Psoas muscle (tissue), 8 donors: ENCODE data around the gene TEK. TPM values are rescaled to one million over a fixed set of nuclear protein-coding genes. Genes with fewer than 3 reads are reported as not detected.
A peak's percentile ranks its signal among the peaks of the same experiment; 100 is the strongest.

Experiments
- ATAC-seq, 4 donors: fragments of 200-7000 bp; cut with Tn5 transposase; one replicate each; pipeline ENCODE4 v1.9.1; 2020; ENCODE audit warnings: moderate library complexity in 3 of 4, mild to moderate bottlenecking in 2 of 4
- DNase-seq, 2 donors: peaks; one replicate each; pipeline ENCODE4 v3.0.0-alpha.2; 2020
- H3K27ac ChIP-seq: fragments of 200-600 bp; one replicate; pipeline ENCODE4 v1.8.0; 2022
- H3K27me3 ChIP-seq, 3 donors: fragments of 200-600 bp in 1 of 3; one replicate each; pipeline versions ENCODE4 v1.6.1 to v1.8.0; 2013 to 2022; ENCODE audit warnings: low read length in 2 of 3, mild to moderate bottlenecking in 2 of 3, moderate library complexity in 1 of 3; ENCODE audit not compliant: insufficient read depth in 3 of 3
- H3K36me3 ChIP-seq, 2 donors: fragments of 200-600 bp in 1 of 2; one replicate each; pipeline versions ENCODE4 v1.6.1 to v1.8.0; 2013 to 2022; ENCODE audit warnings: low read depth in 1 of 2, mild to moderate bottlenecking in 1 of 2, moderate library complexity in 1 of 2; ENCODE audit not compliant: insufficient read depth in 1 of 2
- H3K4me1 ChIP-seq: fragments of 200-600 bp; one replicate; pipeline ENCODE4 v1.8.0; 2022
- H3K4me3 ChIP-seq: fragments of 200-600 bp; one replicate; pipeline ENCODE4 v1.8.0; 2022; ENCODE audit warnings: mild to moderate bottlenecking
- H3K9me3 ChIP-seq: fragments of 200-600 bp; one replicate; pipeline ENCODE4 v1.8.0; 2022
- CTCF ChIP-seq: fragments of 200-600 bp; IDR thresholded peaks from one replicate; pipeline ENCODE4 v1.8.0; 2022; ENCODE audit warnings: antibody characterized with exemption
- WGBS, 3 donors: extraction: QIAGEN DNeasy Blood & Tissue Kit; methylation state at CpG; one replicate each; pipeline versions ENCODE4 v1.1.6 to v1.1.7; 2013; 5-methylcytosine and 5-hydroxymethylcytosine counted together
- intact Hi-C, 2 donors: fragments of 100-400 bp; cut with DNase I; formaldehyde crosslinking; loops; one replicate each; pipeline versions ENCODE4 v1.11.0 to v1.14.2; 2022
- polyA plus RNA-seq, 3 donors: library from polyadenylated mRNA; stranded (reverse); fragments of 200-250 nt; gene quantifications; one replicate each; pipeline ENCODE4 v1.2.3, GENCODE V29; 2013
- total RNA-seq, 4 donors: library from RNA; stranded (reverse); fragmentation: NEBNext Ultra II Directional in 2 of 4; extraction: Animal tissue kit (Norgen Biotek cat#: 25700) in 2 of 4; gene quantifications; one replicate each; pipeline versions ENCODE4 v1.2.1 to v1.2.4, GENCODE V29; 2021 to 2023
- donor health status: healthy with polysubstance abuse.
- donor health status: DM: no; HTN: no; CAD: no; lungs with moderate emphysema.
- donor health status: Bipolar disorder and iron deficiency.
- donor health status: healthy.
- donor health status: DM: yes; HTN: yes; CAD: no.
- donor health status: DM: no; HTN: no; CAD: no.
- donor health status: DM: no; HTN: no; CAD: no.
- donor health status: DM: yes; HTN: yes; CAD: no.

The TEK gene
- total and polyA plus RNA-seq, 7 donors: 4.6 to 14.5 (median 7.1) TPM

- no peaks in the 10 kb centered on the region for H3K36me3 ChIP-seq
- DNase-seq (no peak), ATAC-seq (no peak)
- H3K4me3 ChIP-seq: no peak overlapping the region
- intact Hi-C loops: no loop called here
- no peak for TF ChIP-seq CTCF
- peaks cover 7% of the 10 kb centered on the region for H3K4me1 ChIP-seq
- H3K9me3 ChIP-seq: peaks cover 12% of the 10 kb centered on the region
- 69 to 80% (median 72%) methylated on average over 2 of the region's 2 CpGs for WGBS, 3 donors
- H3K27ac ChIP-seq: no peak overlapping the region
- peaks cover 0 to 2% (median 0%) of the 10 kb centered on the region in 3 donors for H3K27me3 ChIP-seq
Observed at GRCh38 chr9:27179245-27179865, 70.3 kb downstream of the TEK start.

DNA sequence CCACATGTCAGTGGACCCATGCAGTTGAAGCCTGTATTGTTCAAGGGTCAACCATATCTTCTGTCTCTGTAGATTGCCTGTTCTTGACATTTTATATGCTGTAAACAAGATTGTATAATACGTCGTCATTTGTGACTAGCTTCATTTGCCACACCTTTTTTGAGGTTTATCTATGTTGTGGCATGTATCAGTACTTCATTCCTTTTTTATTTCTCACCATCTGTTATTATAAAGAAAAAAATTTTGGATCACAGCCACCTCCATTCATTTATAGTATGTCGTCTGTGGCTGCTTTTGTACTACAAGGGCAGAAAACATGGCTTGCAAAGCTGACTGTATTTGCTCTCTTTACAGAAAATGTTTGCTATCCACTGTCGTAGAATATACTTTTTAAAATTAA is 72.4 kb downstream of the TEK start:
- no peak for ATAC-seq
- Histone ChIP-seq H3K27ac (no peak overlapping the region), H3K9me3 (peaks cover 12% of the 10 kb centered on the region), H3K27me3 (peaks cover 0 to 2% (median 0%) of the 10 kb centered on the region in 3 donors), H3K4me1 (peaks cover 7% of the 10 kb centered on the region), H3K36me3 (no peaks in the 10 kb centered on the region), H3K4me3 (no peak overlapping the region)
- no peak for DNase-seq
- TF ChIP-seq CTCF: no peak
- 65 to 75% (median 70%) methylated on average over 4 of the region's 4 CpGs for WGBS, 3 donors
- intact Hi-C loops: no loop called here

DNA sequence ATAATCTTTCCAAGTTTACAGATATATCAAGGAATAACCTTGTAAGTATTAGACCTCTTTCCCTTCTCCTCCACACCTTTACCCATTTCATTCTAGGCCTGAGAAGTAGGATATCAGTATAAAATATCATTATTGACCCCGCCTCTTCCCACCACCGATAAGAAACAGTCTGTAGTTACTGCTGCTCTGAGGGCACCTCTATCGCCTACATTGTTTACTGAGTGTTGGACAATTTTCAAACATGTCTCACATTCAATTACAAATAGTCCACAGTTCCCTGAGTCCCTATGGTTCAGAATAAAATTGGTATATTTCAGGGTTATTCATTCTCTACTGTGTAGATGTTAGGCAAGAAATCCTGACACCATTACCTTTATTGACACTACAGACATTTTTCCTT is 73.4 kb downstream of the TEK start:
- peaks cover 0 to 2% (median 0%) of the 10 kb centered on the region in 3 donors for H3K27me3 ChIP-seq
- peaks cover 7% of the 10 kb centered on the region for H3K4me1 ChIP-seq
- intact Hi-C loops: no loop called here
- H3K4me3 ChIP-seq: no peak overlapping the region
- 72 to 86% (median 75%) methylated on average over 3 of the region's 3 CpGs for WGBS, 3 donors
- TF ChIP-seq CTCF: no peak
- H3K9me3 ChIP-seq: peaks cover 11% of the 10 kb centered on the region
- H3K27ac ChIP-seq: no peak overlapping the region
- no peaks in the 10 kb centered on the region for H3K36me3 ChIP-seq
- ATAC-seq (no peak), DNase-seq (no peak)

DNA sequence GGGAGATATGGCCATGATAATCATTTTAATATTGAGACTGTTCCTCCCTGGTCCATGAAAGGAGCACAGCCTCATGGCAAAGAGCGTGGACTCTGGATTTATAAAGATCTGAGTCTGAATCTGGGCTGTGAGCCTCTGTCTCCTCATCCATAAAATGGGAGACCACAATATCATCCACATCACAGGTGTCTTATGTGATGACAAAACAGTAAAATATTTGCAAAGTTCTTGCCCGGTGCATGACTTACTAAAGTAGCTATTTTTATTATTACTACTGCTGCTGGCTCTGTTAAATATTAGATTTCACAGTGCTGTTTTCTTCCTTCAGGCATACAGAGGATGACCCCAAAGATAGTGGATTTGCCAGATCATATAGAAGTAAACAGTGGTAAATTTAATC is 74.1 kb downstream of the TEK start:
- no peak for DNase-seq
- Histone ChIP-seq H3K27me3 (peaks cover 0 to 2% (median 0%) of the 10 kb centered on the region in 3 donors), H3K36me3 (no peaks in the 10 kb centered on the region), H3K27ac (no peak overlapping the region), H3K9me3 (peaks cover 4% of the 10 kb centered on the region), H3K4me3 (no peak overlapping the region), H3K4me1 (peaks cover 7% of the 10 kb centered on the region)
- WGBS, 3 donors: 67 to 77% (median 71%) methylated on average over 2 of the region's 2 CpGs
- intact Hi-C loops: no loop called here
- ATAC-seq: no peak
- no peak for TF ChIP-seq CTCF

GRCh38 chr9:27183701-27184100 is 74.7 kb downstream of the TEK start:
- 48 to 66% (median 58%) methylated on average over 5 of the region's 5 CpGs for WGBS, 3 donors
- no peak overlapping the region for H3K4me3 ChIP-seq

More at GRCh38 chr9:27183701-27184100, 74.7 kb downstream of the TEK start:
- ATAC-seq (peak in 2 of 4 donors; percentile 58 to 71), DNase-seq (no peak)
- Histone ChIP-seq H3K27ac (no peak overlapping the region), H3K4me1 (peaks cover 7% of the 10 kb centered on the region), H3K27me3 (peaks cover 0 to 2% (median 0%) of the 10 kb centered on the region in 3 donors), H3K9me3 (no peaks in the 10 kb centered on the region), H3K36me3 (no peaks in the 10 kb centered on the region)
- TF ChIP-seq CTCF: no peak
- intact Hi-C loops: no loop called here
